ENCODE measurements around the gene ANO1.

Gene ANO1

GRCh38 chr11:70118642-70119041 is 40.5 kb downstream of the ANO1 start:
- Histone ChIP-seq H4K20me1 (ENCODE audit: insufficient read depth, low read length) (no peaks in the 10 kb centered on the region), H3K9me2 (ENCODE audit: low read depth, low read length) (no peaks in the 10 kb centered on the region), H3F3A (ENCODE audit: insufficient read depth, low read length) (no peaks in the 10 kb centered on the region), H3K4me2 (ENCODE audit: low read length) (no peak overlapping the region), H3K4me1 (ENCODE audit: insufficient read depth, low read length, severe bottlenecking) (no peaks in the 10 kb centered on the region), H3K79me2 (ENCODE audit: insufficient read depth, low read length) (no peaks in the 10 kb centered on the region), H3K27me3 (ENCODE audit: insufficient read depth, low read length) (peaks cover 4% of the 10 kb centered on the region; the same call in 1 of the 2 replicates), H3K27ac (ENCODE audit: low read depth, low read length, poor library complexity, severe bottlenecking) (no peak overlapping the region), H3K9me3 (ENCODE audit: low read length) (no peaks in the 10 kb centered on the region), H2AFZ (ENCODE audit: low read length) (no peak overlapping the region), H3K36me3 (ENCODE audit: insufficient read depth, low read length) (no peaks in the 10 kb centered on the region), H3K4me3 (ENCODE audit: low read depth, low read length, poor library complexity, severe bottlenecking) (no peak overlapping the region), H3K9ac (ENCODE audit: low read length) (no peak overlapping the region)
- TF ChIP-seq EZH2 (IDR thresholded peaks at IDR 0.05; ENCODE audit: borderline replicate concordance, low read length): no peak
- TF ChIP-seq CTCF (IDR thresholded peaks at IDR 0.05; ENCODE audit: low read length): no peak

DNA sequence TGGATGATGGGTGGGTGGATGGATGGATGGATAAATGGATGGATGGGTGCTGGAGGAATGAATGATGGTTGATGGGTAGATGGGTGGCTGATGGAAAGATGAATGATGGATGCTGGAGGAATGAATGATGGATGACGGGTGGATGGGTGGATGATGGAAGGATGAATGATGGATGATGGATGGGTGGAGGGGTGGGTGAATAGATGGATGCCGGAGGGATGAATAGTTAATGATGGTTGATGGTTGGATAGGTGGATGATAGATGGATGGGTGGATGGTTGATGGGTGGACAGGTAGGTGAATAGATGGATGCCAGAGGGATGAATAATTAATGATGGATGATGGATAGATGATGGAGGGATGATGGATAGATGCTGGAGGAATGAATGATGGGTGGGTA is 41.4 kb downstream of the ANO1 start:
- TF ChIP-seq EZH2 (IDR thresholded peaks at IDR 0.05; ENCODE audit: borderline replicate concordance, low read length) (no peak), CTCF (IDR thresholded peaks at IDR 0.05; ENCODE audit: low read length) (no peak)
- no peak overlapping the region for H3K27ac ChIP-seq (ENCODE audit: low read depth, low read length, poor library complexity, severe bottlenecking)
- H3K4me2 ChIP-seq (ENCODE audit: low read length): no peak overlapping the region
- H3K79me2 ChIP-seq (ENCODE audit: insufficient read depth, low read length): no peaks in the 10 kb centered on the region
- no peaks in the 10 kb centered on the region for H3K4me1 ChIP-seq (ENCODE audit: insufficient read depth, low read length, severe bottlenecking)
- no peak overlapping the region for H2AFZ ChIP-seq (ENCODE audit: low read length)
- H3F3A ChIP-seq (ENCODE audit: insufficient read depth, low read length): no peaks in the 10 kb centered on the region
- no peaks in the 10 kb centered on the region for H3K36me3 ChIP-seq (ENCODE audit: insufficient read depth, low read length)
- H3K9me2 ChIP-seq (ENCODE audit: low read depth, low read length): no peaks in the 10 kb centered on the region
- no peaks in the 10 kb centered on the region; the same call in 1 of the 2 replicates for H3K27me3 ChIP-seq (ENCODE audit: insufficient read depth, low read length)
- H3K9ac ChIP-seq (ENCODE audit: low read length): no peak overlapping the region
- H3K4me3 ChIP-seq (ENCODE audit: low read depth, low read length, poor library complexity, severe bottlenecking): no peak overlapping the region
- no peaks in the 10 kb centered on the region for H4K20me1 ChIP-seq (ENCODE audit: insufficient read depth, low read length)
- H3K9me3 ChIP-seq (ENCODE audit: low read length): no peaks in the 10 kb centered on the region

DNA sequence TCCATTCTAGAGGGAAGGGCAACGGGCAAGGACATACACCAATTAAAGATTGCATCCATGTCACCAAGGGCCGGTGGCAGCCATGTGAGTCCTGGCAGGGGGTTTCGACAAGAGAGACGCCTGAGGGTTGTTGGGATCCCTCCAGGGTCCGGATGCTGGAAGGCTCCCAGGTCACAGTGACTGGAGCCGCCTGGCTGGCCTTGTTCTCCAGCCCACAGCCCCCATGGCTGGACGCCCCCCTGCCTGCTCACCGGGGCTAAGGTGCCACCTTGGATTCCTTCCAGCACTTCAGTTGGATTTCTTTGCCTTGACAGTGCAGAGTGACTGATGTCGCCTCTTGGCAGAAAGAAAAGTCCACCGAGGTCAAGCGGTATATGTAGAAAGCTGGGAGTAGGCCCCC is 42.6 kb downstream of the ANO1 start:
- Histone ChIP-seq H3K9me2 (ENCODE audit: low read depth, low read length) (no peaks in the 10 kb centered on the region), H4K20me1 (ENCODE audit: insufficient read depth, low read length) (no peaks in the 10 kb centered on the region), H3K4me1 (ENCODE audit: insufficient read depth, low read length, severe bottlenecking) (no peaks in the 10 kb centered on the region), H3K27me3 (ENCODE audit: insufficient read depth, low read length) (no peaks in the 10 kb centered on the region; the same call in 1 of the 2 replicates), H3K36me3 (ENCODE audit: insufficient read depth, low read length) (no peaks in the 10 kb centered on the region), H3K9ac (ENCODE audit: low read length) (no peak overlapping the region), H3F3A (ENCODE audit: insufficient read depth, low read length) (no peaks in the 10 kb centered on the region), H3K9me3 (ENCODE audit: low read length) (no peaks in the 10 kb centered on the region), H3K27ac (ENCODE audit: low read depth, low read length, poor library complexity, severe bottlenecking) (no peak overlapping the region), H3K4me3 (ENCODE audit: low read depth, low read length, poor library complexity, severe bottlenecking) (no peak overlapping the region), H3K4me2 (ENCODE audit: low read length) (no peak overlapping the region), H2AFZ (ENCODE audit: low read length) (no peak overlapping the region), H3K79me2 (ENCODE audit: insufficient read depth, low read length) (no peaks in the 10 kb centered on the region)
- TF ChIP-seq EZH2 (IDR thresholded peaks at IDR 0.05; ENCODE audit: borderline replicate concordance, low read length) (no peak), CTCF (IDR thresholded peaks at IDR 0.05; ENCODE audit: low read length) (no peak)
